Stimulated activated CD8-positive, alpha-beta memory T cell treated with anti-CD3 and anti-CD28 coated beads, Interleukin-15, amount 100 ng/mL, for 1 hour (primary cell): ENCODE results near the gene ENO4.

Experiments used
- DNase-seq: peaks from one replicate; pipeline ENCODE4 v3.0.0-alpha.2; 2020; ENCODE audit warnings: low read depth

The ENO4 gene

DNA sequence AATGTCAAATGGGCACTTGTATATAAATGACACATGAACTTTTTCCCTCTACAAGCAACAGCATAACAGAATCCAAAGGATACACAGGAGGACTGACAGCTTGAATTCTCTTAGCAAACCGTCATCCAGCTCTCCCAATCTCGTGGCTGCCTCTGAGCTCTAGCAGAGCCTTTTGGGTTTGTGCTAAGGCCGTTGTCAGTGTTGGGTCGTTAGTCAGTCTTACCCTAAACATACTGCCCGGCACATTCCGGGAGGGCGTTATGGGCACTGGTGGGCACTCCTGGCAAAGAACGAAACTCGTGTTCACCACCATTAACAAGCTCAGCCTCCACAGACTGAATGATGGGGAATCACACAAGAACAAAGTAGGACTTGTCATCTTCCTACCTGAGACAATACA is 19.6 kb upstream of the ENO4 start:
- no peak for DNase-seq

DNA sequence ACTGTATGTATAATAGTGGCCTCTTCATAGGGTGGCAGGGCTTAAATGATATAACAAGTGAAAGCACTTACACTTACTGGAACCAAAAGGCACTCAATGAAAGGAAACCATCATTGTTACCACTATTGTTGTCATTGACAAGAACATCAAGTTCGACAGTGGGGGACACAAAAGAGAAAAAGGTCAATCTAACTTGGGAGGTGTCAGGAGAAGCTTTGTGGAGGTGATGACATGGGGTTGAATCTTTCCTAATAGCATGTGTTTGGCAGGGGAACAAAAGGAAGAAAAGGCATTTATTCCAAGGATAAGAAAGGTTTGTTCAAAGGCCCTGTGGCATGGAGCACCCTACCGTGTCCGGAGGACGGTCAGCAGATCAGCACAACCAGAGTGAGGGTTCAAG is 18.2 kb upstream of the ENO4 start:
- no peak for DNase-seq

DNA sequence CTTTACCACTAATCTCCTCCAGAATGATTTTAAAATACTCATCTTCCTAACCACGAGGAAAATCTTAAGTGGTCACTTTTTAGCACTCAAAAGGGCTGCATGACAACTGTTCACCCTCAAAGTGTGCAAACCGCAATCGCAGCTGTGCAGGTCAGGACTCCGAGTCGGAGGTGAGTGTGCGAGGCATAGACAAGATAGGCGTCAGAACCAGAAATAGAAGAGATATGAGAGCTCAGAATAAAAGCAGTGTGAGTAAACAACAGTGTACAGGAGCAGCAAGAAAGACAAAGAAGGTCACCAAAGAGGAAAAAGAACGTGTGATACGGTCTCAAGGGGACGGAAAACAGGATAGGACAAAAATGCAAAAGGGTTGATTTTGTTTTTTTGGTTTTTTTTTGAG is 17.5 kb upstream of the ENO4 start:
- DNase-seq = no peak

DNA sequence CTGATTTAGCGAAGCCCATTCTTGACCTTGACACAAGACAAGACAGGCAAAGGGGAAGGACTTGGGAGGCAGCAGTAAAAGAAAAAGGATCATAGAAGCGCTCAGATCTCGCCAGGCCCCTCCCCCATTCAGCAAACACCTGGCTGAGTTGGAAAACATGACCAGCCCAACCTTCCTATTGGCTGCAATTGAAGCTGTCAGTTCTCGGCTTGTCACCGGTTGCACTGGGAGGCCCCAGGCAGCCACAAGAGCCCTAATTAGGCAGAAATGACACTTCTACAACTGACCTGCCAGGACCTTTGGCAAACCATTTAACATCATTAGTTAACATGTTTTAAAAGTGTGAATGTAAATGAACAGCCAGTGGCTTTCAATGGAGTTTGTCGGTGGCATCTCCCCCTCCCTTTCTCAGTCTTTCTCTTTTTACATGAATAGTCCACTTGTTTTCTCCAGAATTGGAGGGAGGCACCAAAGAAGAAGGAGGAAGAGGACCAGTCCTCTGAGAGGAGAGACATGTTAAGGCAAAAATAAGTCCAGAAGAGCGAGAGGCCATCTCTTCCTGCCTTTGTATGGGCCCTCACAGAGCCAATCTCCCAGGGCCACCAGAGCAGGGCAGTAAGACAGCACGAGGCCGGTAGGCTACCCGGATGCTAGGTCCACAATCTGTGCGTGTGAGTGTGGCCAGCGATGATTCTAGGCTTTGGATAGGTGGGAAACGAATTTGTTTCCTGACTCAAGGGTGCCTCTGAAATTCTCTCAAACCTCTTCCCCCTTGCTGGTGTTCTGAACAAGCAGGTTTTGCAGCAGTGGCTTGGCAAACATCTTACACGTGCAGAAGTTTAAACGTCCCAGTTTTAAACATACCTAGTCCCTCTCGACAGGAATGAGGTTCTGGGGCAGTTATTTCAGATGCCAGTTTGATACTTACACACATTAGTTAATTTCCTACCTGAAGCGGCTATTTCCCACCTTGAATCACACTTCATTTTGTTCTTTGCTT is 15.0 kb upstream of the ENO4 start:
- DNase-seq = no peak

DNA sequence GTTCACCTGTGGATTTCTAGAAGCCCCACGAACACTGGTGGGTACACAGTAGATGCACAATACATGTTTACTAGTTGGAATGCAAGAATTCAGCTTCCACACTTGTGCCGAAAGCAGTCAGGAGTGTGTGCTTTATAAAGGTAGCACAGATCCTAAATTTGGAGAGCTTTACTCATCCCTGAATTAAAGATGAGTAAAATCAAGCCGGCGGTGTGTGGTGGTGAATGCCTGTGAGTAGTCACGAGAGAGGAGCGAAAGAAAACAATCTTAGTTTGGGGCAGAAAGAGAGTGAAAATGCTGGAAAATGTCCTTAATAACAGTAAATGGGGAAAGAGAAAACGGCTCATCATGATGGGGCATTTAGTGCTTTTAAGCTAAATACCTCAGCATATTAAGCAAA is 13.6 kb upstream of the ENO4 start:
- DNase-seq = no peak

- no peak for DNase-seq
Observed at GRCh38 chr10:116836083-116836482, 13.2 kb upstream of the ENO4 start.

- DNase-seq = no peak
Observed at GRCh38 chr10:116836902-116837523, 12.3 kb upstream of the ENO4 start.

- DNase-seq = no peak
Observed at GRCh38 chr10:116838143-116838725, 11.1 kb upstream of the ENO4 start.

GRCh38 chr10:116840389-116841075 is 8.8 kb upstream of the ENO4 start:
- DNase-seq = no peak

DNA sequence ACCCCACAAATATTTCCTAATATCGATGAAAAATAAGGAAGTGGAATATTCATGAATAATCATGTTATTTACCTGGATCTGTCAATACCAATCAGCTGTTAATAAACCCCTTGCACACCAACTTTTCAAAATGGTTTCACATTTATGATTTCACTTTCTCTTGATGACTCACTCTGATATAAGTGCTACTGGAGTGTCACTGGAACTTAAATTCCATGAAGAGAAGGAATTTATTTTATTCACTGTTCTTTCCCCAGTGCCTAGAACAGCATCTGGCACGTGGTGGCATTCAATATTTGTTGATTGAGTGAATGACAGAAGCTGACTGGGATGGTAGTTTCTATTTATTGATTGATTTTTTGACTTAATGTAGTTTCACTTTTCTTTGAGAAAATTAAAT is 3.5 kb upstream of the ENO4 start:
- DNase-seq = no peak

DNA sequence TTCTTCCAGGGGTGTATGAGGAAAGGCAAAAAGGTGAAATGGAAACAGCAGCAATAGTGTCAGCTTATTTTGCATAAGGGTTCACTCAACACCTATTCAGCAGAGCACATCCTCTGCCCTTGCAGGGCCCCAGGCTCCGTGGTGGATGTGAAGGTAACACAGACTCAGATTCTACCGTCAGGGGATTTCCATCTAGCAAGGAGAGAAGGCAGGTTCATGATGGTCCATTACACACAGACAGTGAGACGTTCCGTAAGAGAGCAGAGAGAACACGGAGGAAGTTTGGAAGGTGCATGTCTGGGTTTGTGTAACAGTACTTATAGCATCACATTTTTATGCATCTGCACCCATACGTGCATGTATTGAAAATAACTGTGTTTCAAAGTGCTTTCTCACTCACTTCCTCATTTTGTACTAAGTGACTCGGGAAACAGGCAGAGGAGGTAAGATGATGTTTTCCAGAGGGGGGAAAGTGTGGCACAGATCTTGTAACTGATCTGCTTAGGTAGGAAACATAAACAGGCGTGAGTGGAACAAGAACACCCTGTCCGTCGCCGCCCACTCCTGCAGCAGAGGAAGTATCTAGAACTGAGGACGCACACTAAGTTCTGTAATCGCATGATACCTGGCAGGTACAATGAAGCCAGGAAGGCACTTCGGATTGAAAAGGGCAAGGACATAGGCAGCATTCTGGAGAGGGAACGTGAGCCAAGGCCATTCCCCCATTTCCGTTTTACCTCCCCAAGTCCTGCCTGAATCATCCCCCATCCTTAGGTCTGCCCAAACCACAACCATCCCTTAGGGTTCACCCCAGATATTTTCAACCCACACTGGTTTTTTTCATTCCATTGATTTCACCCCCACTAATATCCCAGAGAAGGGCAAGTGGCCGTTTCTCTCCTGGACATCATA is 1.0 kb upstream of the ENO4 start:
- DNase-seq = no peak

DNA sequence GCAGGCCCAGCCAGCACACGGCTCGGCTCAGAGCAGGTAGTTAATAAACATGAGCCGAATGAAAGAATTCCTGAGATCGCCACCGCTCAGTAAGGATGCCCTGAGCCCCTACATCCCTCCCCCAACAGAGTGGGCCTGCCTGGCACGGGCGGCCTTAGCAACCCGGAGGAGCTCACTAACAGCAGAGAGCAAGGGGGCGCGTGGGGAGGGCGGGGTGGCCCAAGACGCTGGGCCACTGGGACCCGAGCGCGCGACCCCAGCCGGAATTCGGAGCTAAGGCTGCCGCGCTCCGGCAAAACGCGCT is 403 bp upstream of the ENO4 start:
- no peak for DNase-seq

DNA sequence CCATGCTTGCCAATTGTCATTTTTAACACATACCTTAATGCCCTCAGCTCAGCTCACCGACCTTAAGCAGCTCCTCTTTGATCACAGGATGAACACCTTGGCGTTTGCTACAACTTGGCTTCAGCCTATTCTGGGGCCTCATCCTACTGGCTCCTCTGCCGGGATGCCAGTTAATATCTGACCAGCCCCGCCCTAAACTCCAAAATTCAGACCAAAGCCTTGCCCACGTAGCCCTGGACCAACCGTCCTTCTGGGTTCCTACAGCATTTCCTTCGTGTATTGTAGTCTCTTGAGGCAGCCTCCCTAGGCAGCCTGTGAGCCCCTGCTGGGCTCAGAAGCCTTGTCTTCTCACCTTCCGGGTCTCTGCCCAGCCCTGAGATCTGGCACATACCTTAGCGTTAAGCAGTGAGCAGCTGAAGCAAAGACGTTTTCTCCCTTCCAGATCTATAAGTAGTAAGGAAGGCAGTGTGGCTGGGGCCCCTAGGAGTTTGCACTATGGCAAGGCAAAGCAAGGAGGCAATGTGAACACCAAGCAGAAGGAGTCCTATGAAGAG is 836 bp downstream of the ENO4 start:
- no peak for DNase-seq

- DNase-seq = no peak
Observed at GRCh38 chr10:116852246-116852645, 2.9 kb downstream of the ENO4 start.

- DNase-seq = no peak
Observed at GRCh38 chr10:116853287-116853686, 4.0 kb downstream of the ENO4 start.

DNA sequence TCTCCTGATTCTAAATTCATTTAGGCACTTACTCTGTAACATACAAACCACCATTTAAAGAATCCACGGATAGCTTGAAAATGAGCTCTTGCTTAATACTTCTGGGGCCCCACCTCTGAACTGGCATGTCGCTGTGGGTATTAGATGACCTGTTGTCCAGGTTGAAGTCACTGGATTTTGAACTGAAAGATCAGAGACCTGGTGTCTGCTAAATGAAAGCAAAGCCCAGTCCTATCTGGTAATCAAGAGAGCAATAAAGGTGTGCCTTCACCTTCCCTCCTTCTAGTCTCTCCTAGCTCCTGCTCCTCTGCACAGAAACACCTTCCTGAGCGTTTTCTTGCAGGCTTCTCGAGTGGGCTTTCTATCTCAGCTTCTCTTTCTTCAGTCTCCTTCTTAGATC is 4.4 kb downstream of the ENO4 start:
- no peak for DNase-seq

DNA sequence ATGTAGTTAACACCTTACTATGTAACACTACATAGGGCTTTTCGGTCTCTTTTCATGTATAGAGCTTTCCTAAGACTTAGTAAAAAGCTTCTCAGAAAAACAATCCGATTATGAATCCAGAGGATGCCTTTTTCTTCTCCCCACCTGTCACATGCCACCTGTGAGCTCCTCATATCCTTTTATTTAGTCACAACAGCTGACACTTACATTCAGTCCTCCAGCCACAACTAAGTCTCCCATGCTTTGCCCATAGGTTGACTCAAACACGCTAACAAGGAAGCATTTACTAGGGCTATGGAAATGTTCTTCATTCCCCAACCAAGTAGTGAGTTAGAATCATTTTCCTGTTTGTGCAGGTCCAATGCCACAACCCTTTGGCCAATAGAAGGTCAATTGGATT is 7.9 kb downstream of the ENO4 start:
- no peak for DNase-seq

- no peak for DNase-seq
Observed at GRCh38 chr10:116861796-116862195, 12.5 kb downstream of the ENO4 start.

GRCh38 chr10:116864436-116864835 is 15.1 kb downstream of the ENO4 start:
- DNase-seq = no peak

GRCh38 chr10:116866066-116866465 is 16.8 kb downstream of the ENO4 start:
- DNase-seq = no peak

- no peak for DNase-seq
Observed at GRCh38 chr10:116866987-116867595, 17.8 kb downstream of the ENO4 start.
